Thyroid gland (tissue), 4 donors: ENCODE results near the gene ARID4B. TPM values are rescaled to one million over a fixed set of nuclear protein-coding genes. Genes with fewer than 3 reads are reported as not detected.

Source experiments
- DNase-seq, 2 donors: peaks; one replicate each; pipeline ENCODE4 v3.0.0-alpha.2; 2019
- H3K27ac ChIP-seq, 3 donors: fragments of 200-600 bp; sonication (generic); 1 replicate in 2 of 3; 2 replicates in 1 of 3; pipeline ENCODE4 v1.5.1; 2016 to 2019; ENCODE audit warnings: mild to moderate bottlenecking in 1 of 3, moderate library complexity in 1 of 3
- H3K27me3 ChIP-seq: fragments of 200-600 bp; sonication (generic); one replicate; pipeline ENCODE4 v1.5.1; 2019
- H3K36me3 ChIP-seq, 2 donors: fragments of 200-600 bp; sonication (generic); one replicate each; pipeline ENCODE4 v1.5.1; 2016 to 2019
- H3K4me1 ChIP-seq, 2 donors: fragments of 200-600 bp; sonication (generic); one replicate each; pipeline ENCODE4 v1.5.1; 2017 to 2019
- H3K4me3 ChIP-seq, 3 donors: fragments of 200-600 bp; sonication (generic); replicated peaks in 1 of 3; 1 replicate in 2 of 3; 2 replicates in 1 of 3; pipeline ENCODE4 v1.5.1; 2016; ENCODE audit warnings: mild to moderate bottlenecking in 1 of 3
- H3K9me3 ChIP-seq: fragments of 200-600 bp; sonication (generic); one replicate; pipeline ENCODE4 v1.5.1; 2017
- CTCF ChIP-seq, 6 experiments: fragments of 200-600 bp in 3 of 6; fragments of 450-650 bp in 3 of 6; sonication (generic) in 3 of 6; IDR thresholded peaks; one replicate each; pipeline ENCODE4 v1.5.1; 2016 to 2019; ENCODE audit warnings: antibody characterized with exemption in 6 of 6, mild to moderate bottlenecking in 2 of 6, inconsistent platforms in 1 of 6, moderate library complexity in 1 of 6
- POLR2A ChIP-seq, 2 donors: fragments of 450-650 bp; IDR thresholded peaks; one replicate each; pipeline ENCODE4 v1.6.1; 2017; ENCODE audit warnings: antibody characterized with exemption in 2 of 2, mild to moderate bottlenecking in 2 of 2, moderate library complexity in 1 of 2
- WGBS, 2 donors: methylation state at CpG; one replicate each; pipeline ENCODE4 v1.1.5; 2017; 5-methylcytosine and 5-hydroxymethylcytosine counted together
- intact Hi-C: fragments of 100-400 bp; cut with DNase I; formaldehyde crosslinking; loops from one replicate; pipeline ENCODE4 v1.15.1; 2023
- total RNA-seq, 4 donors: library from RNA; depleted of rRNA; stranded (reverse); fragments of >200 nt; gene quantifications; one replicate each; pipeline ENCODE4 v1.2.3, GENCODE V29; 2016

ARID4B gene
- total RNA-seq, 4 donors from 2014 or later = 49.0 to 65.4 (median 52.5) TPM

- WGBS, 2 donors = 86 to 90% methylated on average over 12 of the region's 12 CpGs
- no peak overlapping the region for H3K27ac ChIP-seq
- intact Hi-C loops = no loop called here
Observed at GRCh38 chr1:235290740-235291502, 37.1 kb downstream of the ARID4B start.

GRCh38 chr1:235289859-235290739 lies 37.9 kb downstream of the ARID4B start:
- Histone ChIP-seq H3K4me3 (no peak overlapping the region), H3K27ac (no peak overlapping the region), H3K9me3 (no peaks in the 10 kb centered on the region), H3K27me3 (no peaks in the 10 kb centered on the region), H3K36me3 (no peaks in the 10 kb centered on the region), H3K4me1 (peaks cover 6 to 14% of the 10 kb centered on the region in 2 donors)
- DNase-seq = no peak
- no peak for TF ChIP-seq POLR2A (IDR thresholded peaks at IDR 0.05)
- no peak for TF ChIP-seq CTCF (IDR thresholded peaks at IDR 0.05)
- intact Hi-C loops = no loop called here
- WGBS, 2 donors = 90 to 91% methylated on average over 12 of the region's 12 CpGs

More at GRCh38 chr1:235290740-235291502, 37.1 kb downstream of the ARID4B start:
- Histone ChIP-seq H3K4me1 (peaks cover 12 to 22% of the 10 kb centered on the region in 2 donors), H3K4me3 (no peak overlapping the region), H3K36me3 (no peaks in the 10 kb centered on the region), H3K9me3 (no peaks in the 10 kb centered on the region), H3K27me3 (no peaks in the 10 kb centered on the region)
- TF ChIP-seq CTCF (IDR thresholded peaks at IDR 0.05) = no peak
- no peak for TF ChIP-seq POLR2A (IDR thresholded peaks at IDR 0.05)
- DNase-seq = no peak

- 87 to 94% methylated on average over 4 of the region's 4 CpGs for WGBS, 2 donors
- Histone ChIP-seq H3K36me3 (no peaks in the 10 kb centered on the region), H3K27ac (no peak overlapping the region), H3K9me3 (no peaks in the 10 kb centered on the region), H3K4me1 (peaks cover 6 to 14% of the 10 kb centered on the region in 2 donors), H3K27me3 (no peaks in the 10 kb centered on the region), H3K4me3 (no peak overlapping the region)
- no peak for DNase-seq
- intact Hi-C loops = no loop called here
- TF ChIP-seq POLR2A (IDR thresholded peaks at IDR 0.05) = no peak
- TF ChIP-seq CTCF (IDR thresholded peaks at IDR 0.05) = no peak
Observed at GRCh38 chr1:235287208-235287882, 40.6 kb downstream of the ARID4B start.

- no peaks in the 10 kb centered on the region for H3K27me3 ChIP-seq
- H3K4me3 ChIP-seq = no peak overlapping the region
- no peaks in the 10 kb centered on the region for H3K36me3 ChIP-seq
- TF ChIP-seq POLR2A (IDR thresholded peaks at IDR 0.05) = no peak
- TF ChIP-seq CTCF (IDR thresholded peaks at IDR 0.05) = no peak
- 94 to 97% methylated on average over 1 of the region's 1 CpG for WGBS, 2 donors
- no peak overlapping the region for H3K27ac ChIP-seq
- H3K4me1 ChIP-seq = peaks cover 6 to 14% of the 10 kb centered on the region in 2 donors
- no peaks in the 10 kb centered on the region for H3K9me3 ChIP-seq
- intact Hi-C loops = no loop called here
- DNase-seq = no peak
Observed at GRCh38 chr1:235286667-235287066, 41.3 kb downstream of the ARID4B start.
